Activated CD8-positive, alpha-beta memory T cell treated with anti-CD3 and anti-CD28 coated beads for 24 hours (primary cell): ENCODE results near the gene TIRAP.

Experiments
- DNase-seq: peaks from one replicate; pipeline ENCODE4 v3.0.0-alpha.2; 2020

Gene TIRAP

GRCh38 chr11:126327281-126328000 lies 44.5 kb downstream of the TIRAP start:
- no peak for DNase-seq

GRCh38 chr11:126328001-126328390 lies 45.1 kb downstream of the TIRAP start:
- DNase-seq = no peak

- no peak for DNase-seq
Observed at GRCh38 chr11:126328444-126328843, 45.6 kb downstream of the TIRAP start.

GRCh38 chr11:126328938-126329643 lies 46.2 kb downstream of the TIRAP start:
- no peak for DNase-seq

- DNase-seq = no peak
Observed at GRCh38 chr11:126329644-126330211, 46.8 kb downstream of the TIRAP start.

- no peak for DNase-seq
Observed at GRCh38 chr11:126331286-126331685, 48.4 kb downstream of the TIRAP start.

GRCh38 chr11:126332221-126332711 lies 49.4 kb downstream of the TIRAP start:
- no peak for DNase-seq

- no peak for DNase-seq
Observed at GRCh38 chr11:126333142-126333541, 50.2 kb downstream of the TIRAP start.

GRCh38 chr11:126334659-126335462 lies 52.0 kb downstream of the TIRAP start:
- no peak for DNase-seq

- DNase-seq = no peak
Observed at GRCh38 chr11:126335463-126335760, 52.5 kb downstream of the TIRAP start.

GRCh38 chr11:126336138-126336541 lies 53.2 kb downstream of the TIRAP start:
- DNase-seq = no peak

GRCh38 chr11:126336671-126337101 lies 53.8 kb downstream of the TIRAP start:
- DNase-seq = no peak

- no peak for DNase-seq
Observed at GRCh38 chr11:126337126-126337473, 54.2 kb downstream of the TIRAP start.

GRCh38 chr11:126337474-126338241 lies 54.8 kb downstream of the TIRAP start:
- DNase-seq = no peak

- no peak for DNase-seq
Observed at GRCh38 chr11:126338346-126339055, 55.6 kb downstream of the TIRAP start.

GRCh38 chr11:126339073-126339862 lies 56.4 kb downstream of the TIRAP start:
- DNase-seq = no peak

GRCh38 chr11:126339863-126340434 lies 57.1 kb downstream of the TIRAP start:
- no peak for DNase-seq

- no peak for DNase-seq
Observed at GRCh38 chr11:126340960-126341606, 58.2 kb downstream of the TIRAP start.

GRCh38 chr11:126341760-126342161 lies 58.9 kb downstream of the TIRAP start:
- DNase-seq = no peak

GRCh38 chr11:126343051-126343450 lies 60.2 kb downstream of the TIRAP start:
- DNase-seq = no peak
